Small intestine (tissue), 7 donors: ENCODE data around the gene IQCM. TPM values are rescaled to one million over a fixed set of nuclear protein-coding genes. Genes with fewer than 3 reads are reported as not detected.

Experiments used
- DNase-seq, 2 donors: peaks; one replicate each; pipeline versions ENCODE4 v3.0.0 to v3.0.0-alpha.2; 2013
- FAIRE-seq: peaks from 2 replicates; lab custom pipeline; 2012; peaks lifted over from hg19 to GRCh38; lab: Jason Lieb, UNC
- H3K27ac ChIP-seq, 3 donors: one replicate each; pipeline ENCODE4 v1.5.1; 2013; ENCODE audit warnings: low read length in 2 of 3, mild to moderate bottlenecking in 2 of 3, control low read depth in 1 of 3, inconsistent platforms in 1 of 3, low read depth in 1 of 3, moderate library complexity in 1 of 3
- H3K27me3 ChIP-seq, 3 donors: one replicate each; pipeline ENCODE4 v1.6.1; 2013; ENCODE audit warnings: low read length in 3 of 3, inconsistent platforms in 1 of 3; ENCODE audit not compliant: control insufficient read depth in 3 of 3, insufficient read depth in 3 of 3
- H3K36me3 ChIP-seq, 3 donors: one replicate each; pipeline ENCODE4 v1.6.1; 2013; ENCODE audit warnings: low read length in 3 of 3, inconsistent platforms in 1 of 3, low read depth in 1 of 3, mild to moderate bottlenecking in 1 of 3, moderate library complexity in 1 of 3; ENCODE audit not compliant: control insufficient read depth in 3 of 3, insufficient read depth in 2 of 3
- H3K4me1 ChIP-seq, 3 donors: one replicate each; pipeline ENCODE4 v1.6.1; 2013; ENCODE audit warnings: low read length in 2 of 3, inconsistent platforms in 1 of 3, low read depth in 1 of 3, mild to moderate bottlenecking in 1 of 3, moderate library complexity in 1 of 3; ENCODE audit not compliant: control insufficient read depth in 3 of 3, insufficient read depth in 2 of 3
- H3K4me3 ChIP-seq, 3 donors: one replicate each; pipeline ENCODE4 v1.5.1; 2013; ENCODE audit warnings: low read length in 3 of 3, control low read depth in 1 of 3, inconsistent platforms in 1 of 3, low read depth in 1 of 3, mild to moderate bottlenecking in 1 of 3, moderate library complexity in 1 of 3
- H3K9me3 ChIP-seq, 2 donors: one replicate each; pipeline ENCODE4 v1.6.1; 2013; ENCODE audit warnings: low read depth in 1 of 2, low read length in 1 of 2; ENCODE audit not compliant: control insufficient read depth in 2 of 2, insufficient read depth in 1 of 2
- WGBS, 3 donors: extraction: QIAGEN DNeasy Blood & Tissue Kit; methylation state at CpG; one replicate each; pipeline ENCODE4 v1.1.7; 2013; 5-methylcytosine and 5-hydroxymethylcytosine counted together
- polyA plus RNA-seq, 4 donors: library from polyadenylated mRNA; stranded (reverse) in 3 of 4; unstranded in 1 of 4; fragments of 200-250 nt in 3 of 4; fragments of 120-200 nt in 1 of 4; gene quantifications; one replicate each; pipeline versions ENCODE4 v1.2.1 to v1.2.3, GENCODE V29; 2013
- donor health status: healthy with polysubstance abuse.
- donor health status: control.
- donor health status: control.
- donor health status: Bipolar disorder and iron deficiency.
- donor health status: healthy.

Gene IQCM
- polyA plus RNA-seq, 4 donors: 0.38 TPM; not detected in 3

- H3K36me3 ChIP-seq: no peaks in the 10 kb centered on the region
- 46 to 65% (median 53%) methylated on average over 3 of the region's 3 CpGs for WGBS, 3 donors
These were observed 50.0 kb downstream of the IQCM start for GRCh38 chr4:149765630-149766029.

GRCh38 chr4:149755969-149756368, 59.7 kb downstream of the IQCM start:
- H3K4me1 ChIP-seq: no peaks in the 10 kb centered on the region
- H3K9me3 ChIP-seq: no peaks in the 10 kb centered on the region
- H3K36me3 ChIP-seq: no peaks in the 10 kb centered on the region
- FAIRE-seq (no peak), DNase-seq (no peak)
- WGBS, 3 donors: 19 to 56% (median 36%) methylated on average over 2 of the region's 2 CpGs
- H3K4me3 ChIP-seq: no peak overlapping the region
- H3K27ac ChIP-seq: no peak overlapping the region
- no peaks in the 10 kb centered on the region for H3K27me3 ChIP-seq

More at GRCh38 chr4:149765630-149766029, 50.0 kb downstream of the IQCM start:
- Histone ChIP-seq H3K4me1 (no peaks in the 10 kb centered on the region), H3K27me3 (no peaks in the 10 kb centered on the region), H3K4me3 (no peak overlapping the region), H3K9me3 (no peaks in the 10 kb centered on the region), H3K27ac (no peak overlapping the region)
- FAIRE-seq (no peak), DNase-seq (no peak)

GRCh38 chr4:149754526-149754925, 61.1 kb downstream of the IQCM start:
- Histone ChIP-seq H3K9me3 (no peaks in the 10 kb centered on the region), H3K36me3 (no peaks in the 10 kb centered on the region), H3K4me1 (no peaks in the 10 kb centered on the region), H3K27me3 (no peaks in the 10 kb centered on the region), H3K4me3 (no peak overlapping the region), H3K27ac (no peak overlapping the region)
- DNase-seq (no peak), FAIRE-seq (no peak)
- WGBS, 3 donors: 57 to 72% (median 70%) methylated on average over 3 of the region's 3 CpGs

GRCh38 chr4:149752729-149753128, 62.9 kb downstream of the IQCM start:
- Histone ChIP-seq H3K27ac (no peak overlapping the region), H3K36me3 (no peaks in the 10 kb centered on the region), H3K9me3 (no peaks in the 10 kb centered on the region), H3K4me3 (no peak overlapping the region), H3K4me1 (no peaks in the 10 kb centered on the region), H3K27me3 (no peaks in the 10 kb centered on the region)
- FAIRE-seq (no peak), DNase-seq (no peak)
- WGBS, 3 donors: 9 to 50% (median 29%) methylated on average over 2 of the region's 2 CpGs

- WGBS, 3 donors: 69 to 79% (median 77%) methylated on average over 4 of the region's 4 CpGs
- FAIRE-seq (no peak), DNase-seq (no peak)
- no peaks in the 10 kb centered on the region for H3K9me3 ChIP-seq
- H3K27ac ChIP-seq: no peak overlapping the region
- no peaks in the 10 kb centered on the region for H3K4me1 ChIP-seq
- no peak overlapping the region for H3K4me3 ChIP-seq
- no peaks in the 10 kb centered on the region for H3K27me3 ChIP-seq
- no peaks in the 10 kb centered on the region for H3K36me3 ChIP-seq
These were observed 64.5 kb downstream of the IQCM start for GRCh38 chr4:149751174-149751573.

GRCh38 chr4:149749784-149750183, 65.9 kb downstream of the IQCM start:
- 77 to 89% (median 87%) methylated on average over 1 of the region's 1 CpG for WGBS, 3 donors
- H3K9me3 ChIP-seq: no peaks in the 10 kb centered on the region
- DNase-seq (no peak), FAIRE-seq (no peak)
- no peak overlapping the region for H3K4me3 ChIP-seq
- H3K27me3 ChIP-seq: no peaks in the 10 kb centered on the region
- H3K27ac ChIP-seq: no peak overlapping the region
- H3K36me3 ChIP-seq: no peaks in the 10 kb centered on the region
- no peaks in the 10 kb centered on the region for H3K4me1 ChIP-seq

GRCh38 chr4:149747646-149748045, 68.0 kb downstream of the IQCM start:
- H3K27ac ChIP-seq: no peak overlapping the region
- H3K36me3 ChIP-seq: no peaks in the 10 kb centered on the region
- no peaks in the 10 kb centered on the region for H3K27me3 ChIP-seq
- 19 to 64% (median 29%) methylated on average over 2 of the region's 2 CpGs for WGBS, 3 donors
- no peaks in the 10 kb centered on the region for H3K9me3 ChIP-seq
- no peak overlapping the region for H3K4me3 ChIP-seq
- FAIRE-seq (no peak), DNase-seq (peak in 1 of 2 donors; percentile 31)
- no peaks in the 10 kb centered on the region for H3K4me1 ChIP-seq

GRCh38 chr4:149746276-149746675, 69.4 kb downstream of the IQCM start:
- H3K27ac ChIP-seq: no peak overlapping the region
- no peaks in the 10 kb centered on the region for H3K36me3 ChIP-seq
- H3K4me1 ChIP-seq: no peaks in the 10 kb centered on the region
- 57 to 78% (median 77%) methylated on average over 1 of the region's 1 CpG for WGBS, 3 donors
- no peaks in the 10 kb centered on the region for H3K9me3 ChIP-seq
- H3K4me3 ChIP-seq: no peak overlapping the region
- DNase-seq (no peak), FAIRE-seq (no peak)
- no peaks in the 10 kb centered on the region for H3K27me3 ChIP-seq

GRCh38 chr4:149741186-149741831, 74.3 kb downstream of the IQCM start:
- H3K27ac ChIP-seq: no peak overlapping the region
- 50 to 85% (median 57%) methylated on average over 1 of the region's 1 CpG for WGBS, 3 donors
- H3K27me3 ChIP-seq: no peaks in the 10 kb centered on the region
- H3K4me3 ChIP-seq: no peak overlapping the region
- no peaks in the 10 kb centered on the region for H3K4me1 ChIP-seq
- H3K9me3 ChIP-seq: no peaks in the 10 kb centered on the region
- no peaks in the 10 kb centered on the region for H3K36me3 ChIP-seq
- no peak for FAIRE-seq
- DNase-seq: no peak
